Measurements from ENCODE around the gene SMS.

GRCh38 chrX:21962361-21962760 is 21.9 kb downstream of the SMS start:
- no peak for TF ChIP-seq CTCF (IDR thresholded peaks at IDR 0.05)
- TF ChIP-seq POLR2AphosphoS5 (IDR thresholded peaks at IDR 0.05) = no peak
- TF ChIP-seq POLR2A (IDR thresholded peaks at IDR 0.05) = no peak
